Osteoblast (primary cell): ENCODE results near the gene HK3. TPM values are rescaled to one million over a fixed set of nuclear protein-coding genes. Genes with fewer than 3 reads are reported as not detected.

Source experiments
- DNase-seq: peaks from one replicate; pipeline ENCODE4 v3.0.0; 2011; ENCODE audit warnings: low spot score, mixed read lengths; ENCODE audit not compliant: insufficient read length; ENCODE audit errors: missing footprints
- H2AFZ ChIP-seq: 2 replicates; pipeline ENCODE4 v1.6.0; 2011; ENCODE audit warnings: mild to moderate bottlenecking, low read length
- H3K27ac ChIP-seq: 2 replicates; pipeline ENCODE4 v1.5.1; 2011; ENCODE audit warnings: mild to moderate bottlenecking, low read depth, low read length, moderate library complexity
- H3K27me3 ChIP-seq: 2 replicates; pipeline ENCODE4 v1.6.0; 2012; ENCODE audit warnings: mild to moderate bottlenecking, control low read depth, inconsistent platforms, low read length, moderate library complexity; ENCODE audit not compliant: insufficient read depth
- H3K36me3 ChIP-seq: 2 replicates; pipeline ENCODE4 v1.5.1; 2011; ENCODE audit warnings: mild to moderate bottlenecking, low read length, control low read depth, moderate library complexity; ENCODE audit not compliant: insufficient read depth
- H3K4me1 ChIP-seq: 2 replicates; pipeline ENCODE4 v1.5.1; 2011; ENCODE audit warnings: mild to moderate bottlenecking, low read length, control low read depth, moderate library complexity; ENCODE audit not compliant: insufficient read depth
- H3K4me2 ChIP-seq: 2 replicates; pipeline ENCODE4 v1.6.0; 2011; ENCODE audit warnings: mild to moderate bottlenecking, low read length; ENCODE audit not compliant: insufficient read depth
- H3K4me3 ChIP-seq: fragments of 200-600 bp; sonication (generic); 3 replicates; pipeline ENCODE4 v1.5.1; 2012; ENCODE audit warnings: mild to moderate bottlenecking, low read length, inconsistent platforms; ENCODE audit not compliant: insufficient read depth
- H3K79me2 ChIP-seq: 2 replicates; pipeline ENCODE4 v1.6.0; 2012; ENCODE audit warnings: mild to moderate bottlenecking, low read length, control low read depth, inconsistent platforms; ENCODE audit not compliant: insufficient read depth
- H3K9me3 ChIP-seq: 2 replicates; pipeline ENCODE4 v1.5.1; 2011; ENCODE audit warnings: low read depth, low read length, control low read depth
- H4K20me1 ChIP-seq: 2 replicates; pipeline ENCODE4 v1.6.0; 2012; ENCODE audit warnings: mild to moderate bottlenecking, low read length, control low read depth; ENCODE audit not compliant: insufficient read depth
- CTCF ChIP-seq: IDR thresholded peaks from 2 replicates; pipeline ENCODE4 v1.5.1; 2011; ENCODE audit warnings: mild to moderate bottlenecking, low read depth, low read length, moderate library complexity; ENCODE audit errors: extremely low read depth
- total RNA-seq: library from RNA; depleted of rRNA; stranded (reverse); fragments of >200 nt; gene quantifications from 2 replicates; pipeline ENCODE4 v1.2.3, GENCODE V29; 2012

The HK3 gene
- total RNA-seq, 1 donor = 1.8 TPM

- no peak overlapping the region for H3K4me2 ChIP-seq
- H3K36me3 ChIP-seq = no peaks in the 10 kb centered on the region
- no peak for TF ChIP-seq CTCF
- no peaks in the 10 kb centered on the region for H3K79me2 ChIP-seq
- no peak for DNase-seq
- H2AFZ ChIP-seq = no peak overlapping the region
- no peak overlapping the region for H3K4me3 ChIP-seq
- peaks cover 37% of the 10 kb centered on the region for H3K27me3 ChIP-seq
- no peaks in the 10 kb centered on the region for H3K9me3 ChIP-seq
- H3K27ac ChIP-seq = no peak overlapping the region
- H3K4me1 ChIP-seq = no peaks in the 10 kb centered on the region
- no peaks in the 10 kb centered on the region for H4K20me1 ChIP-seq
Observed at GRCh38 chr5:176866707-176867310, 32.3 kb downstream of the HK3 start.

GRCh38 chr5:176865964-176866363, 33.2 kb downstream of the HK3 start:
- Histone ChIP-seq H3K4me2 (no peak overlapping the region), H3K9me3 (no peaks in the 10 kb centered on the region), H2AFZ (no peak overlapping the region), H3K36me3 (no peaks in the 10 kb centered on the region), H3K27me3 (peaks cover 37% of the 10 kb centered on the region), H3K79me2 (no peaks in the 10 kb centered on the region), H3K4me1 (no peaks in the 10 kb centered on the region), H3K27ac (no peak overlapping the region), H3K4me3 (no peak overlapping the region), H4K20me1 (no peaks in the 10 kb centered on the region)
- no peak for TF ChIP-seq CTCF
- DNase-seq = no peak

GRCh38 chr5:176864755-176865154, 34.4 kb downstream of the HK3 start:
- Histone ChIP-seq H2AFZ (no peak overlapping the region), H3K27me3 (peaks cover 40% of the 10 kb centered on the region), H3K4me3 (no peak overlapping the region), H3K9me3 (no peaks in the 10 kb centered on the region), H3K4me2 (no peak overlapping the region), H3K79me2 (no peaks in the 10 kb centered on the region), H3K4me1 (no peaks in the 10 kb centered on the region), H4K20me1 (no peaks in the 10 kb centered on the region), H3K36me3 (no peaks in the 10 kb centered on the region), H3K27ac (no peak overlapping the region)
- no peak for DNase-seq
- TF ChIP-seq CTCF = no peak

GRCh38 chr5:176863765-176864098, 35.4 kb downstream of the HK3 start:
- Histone ChIP-seq H3K4me3 (no peak overlapping the region), H4K20me1 (no peaks in the 10 kb centered on the region), H3K36me3 (no peaks in the 10 kb centered on the region), H3K9me3 (no peaks in the 10 kb centered on the region), H3K27ac (no peak overlapping the region), H3K79me2 (no peaks in the 10 kb centered on the region), H3K4me2 (no peak overlapping the region), H3K4me1 (no peaks in the 10 kb centered on the region), H2AFZ (no peak overlapping the region), H3K27me3 (peaks cover 40% of the 10 kb centered on the region)
- TF ChIP-seq CTCF = no peak
- no peak for DNase-seq
